ENCODE results near the gene CERS6. TPM values are rescaled to one million over a fixed set of nuclear protein-coding genes. Genes with fewer than 3 reads are reported as not detected.

CERS6 gene
- total RNA-seq, 1 experiment from 2014 or later = 17.3 TPM

GRCh38 chr2:168821992-168822391 lies 365.9 kb downstream of the CERS6 start:
- peaks cover 2% of the 10 kb centered on the region for H3K4me1 Mint-ChIP-seq
- POLR2A ChIA-PET = no interaction called here

More at GRCh38 chr2:168821992-168822391, 365.9 kb downstream of the CERS6 start:
- no peak overlapping the region for H3K4me3 Mint-ChIP-seq
- no peaks in the 10 kb centered on the region for H3K36me3 Mint-ChIP-seq
- CTCF ChIA-PET = no interaction called here
- DNase-seq (ENCODE audit: low spot score) (no peak), ATAC-seq (no peak)
- no peak overlapping the region for H3K27ac Mint-ChIP-seq
- TF ChIP-seq TEAD1 (CRISPR knock-in tag; IDR thresholded peaks at IDR 0.05) = no peak
- no peak for TF ChIP-seq FOXJ3 (CRISPR knock-in tag; IDR thresholded peaks at IDR 0.05; ENCODE audit: borderline replicate concordance)
- no peak for TF ChIP-seq TCF7 (CRISPR knock-in tag; IDR thresholded peaks at IDR 0.05; ENCODE audit: low read depth)
- no peak for TF ChIP-seq ERG (CRISPR knock-in tag; IDR thresholded peaks at IDR 0.05)
- no peak for TF ChIP-seq ESRRA (CRISPR knock-in tag; IDR thresholded peaks at IDR 0.05; ENCODE audit: borderline replicate concordance)
- no peak for TF ChIP-seq GTF2I (CRISPR knock-in tag; conservative IDR thresholded peaks at IDR 0.05)
- no peak for TF ChIP-seq ETV6 (CRISPR knock-in tag; IDR thresholded peaks at IDR 0.05)
- no peak for TF ChIP-seq FOXP4 (CRISPR knock-in tag; IDR thresholded peaks at IDR 0.05)
- no peak for TF ChIP-seq NFYB (CRISPR knock-in tag; conservative IDR thresholded peaks at IDR 0.05; ENCODE audit: low read depth)
- TF ChIP-seq ZNF532 (CRISPR knock-in tag; IDR thresholded peaks at IDR 0.05; ENCODE audit: borderline replicate concordance) = no peak
- TF ChIP-seq FOXP1 (CRISPR knock-in tag; IDR thresholded peaks at IDR 0.05; ENCODE audit: borderline replicate concordance) = no peak
- no peak for TF ChIP-seq ATF3 (CRISPR knock-in tag; conservative IDR thresholded peaks at IDR 0.05)
- no peak for TF ChIP-seq ZNF423 (CRISPR knock-in tag; IDR thresholded peaks at IDR 0.05)
- TF ChIP-seq MLX (CRISPR knock-in tag; IDR thresholded peaks at IDR 0.05) = no peak
- no peak for TF ChIP-seq AFF4 (CRISPR knock-in tag; IDR thresholded peaks at IDR 0.05; ENCODE audit: borderline replicate concordance)
- no peak for TF ChIP-seq ZBTB43 (CRISPR knock-in tag; IDR thresholded peaks at IDR 0.05)
- no peaks in the 10 kb centered on the region for H3K9me3 Mint-ChIP-seq
- H3K27me3 Mint-ChIP-seq (ENCODE audit: low read depth) = no peaks in the 10 kb centered on the region

Measured in WTC11 (cell line).